HepG2 (cell line): Measurements from ENCODE around the gene POGLUT3. TPM values are rescaled to one million over a fixed set of nuclear protein-coding genes. Genes with fewer than 3 reads are reported as not detected.

Source experiments
- BORCS8-MEF2B ChIP-seq: sonication (generic); formaldehyde crosslinking; IDR thresholded peaks from 2 replicates; pipeline ENCODE4 v1.8.0; 2022; ENCODE audit warnings: mild to moderate bottlenecking, missing genetic modification reagents
- CBX1 ChIP-seq: IDR thresholded peaks from one replicate; pipeline ENCODE4 v1.6.1; 2016; ENCODE audit warnings: antibody characterized with exemption, low read depth
- CBX5 ChIP-seq: sonication (generic); formaldehyde crosslinking; IDR thresholded peaks from 2 replicates; pipeline ENCODE4 v1.4.0; 2020; ENCODE audit warnings: missing genetic modification reagents, borderline replicate concordance
- GABPB1 ChIP-seq: IDR thresholded peaks from 2 replicates; pipeline ENCODE4 v1.6.1; 2016; ENCODE audit warnings: mild to moderate bottlenecking, missing genetic modification reagents, moderate library complexity, missing compliant biosample characterization
- JUNB ChIP-seq: sonication (generic); formaldehyde crosslinking; IDR thresholded peaks from 2 replicates; pipeline ENCODE4 v1.8.0; 2022; ENCODE audit warnings: missing genetic modification reagents, mild to moderate bottlenecking, borderline replicate concordance
- KDM3A ChIP-seq: IDR thresholded peaks from 2 replicates; pipeline ENCODE4 v1.6.1; 2018; ENCODE audit warnings: low read depth, missing compliant biosample characterization
- PHF5A ChIP-seq: IDR thresholded peaks from one replicate; pipeline ENCODE4 v1.6.1; 2018; ENCODE audit warnings: low read depth, missing genetic modification reagents; ENCODE audit not compliant: unreplicated experiment
- RARA ChIP-seq: IDR thresholded peaks from 2 replicates; pipeline ENCODE4 v1.6.1; 2016; ENCODE audit warnings: missing genetic modification reagents, missing compliant biosample characterization
- RORA ChIP-seq: sonication (generic); formaldehyde crosslinking; IDR thresholded peaks from 2 replicates; pipeline ENCODE4 v1.5.0; 2020; ENCODE audit warnings: mild to moderate bottlenecking, missing genetic modification reagents, moderate library complexity
- RXRB ChIP-seq: IDR thresholded peaks from 2 replicates; pipeline ENCODE4 v1.6.1; 2016; ENCODE audit warnings: borderline replicate concordance, missing genetic modification reagents, missing compliant biosample characterization
- SUZ12 ChIP-seq: fragments of 150-350 bp; IDR thresholded peaks from 2 replicates; pipeline ENCODE4 v1.6.1; 2014; ENCODE audit warnings: low read depth, low read length
- TCF12 ChIP-seq, 2 experiments: fragments of 450-650 bp in 1 of 2; sonication (generic) in 1 of 2; formaldehyde crosslinking in 1 of 2; IDR thresholded peaks; 2 replicates each; pipeline versions ENCODE4 v1.6.1 to v1.8.0; 2017 to 2022; ENCODE audit warnings: antibody characterized with exemption in 1 of 2, mild to moderate bottlenecking in 1 of 2, missing genetic modification reagents in 1 of 2, moderate library complexity in 1 of 2
- ZBTB33 ChIP-seq: sonication (generic); formaldehyde crosslinking; IDR thresholded peaks from 2 replicates; pipeline ENCODE4 v1.4.0; 2020; ENCODE audit warnings: missing genetic modification reagents
- ZMAT3 ChIP-seq: sonication (generic); formaldehyde crosslinking; conservative IDR thresholded peaks from 2 replicates; pipeline ENCODE4 v1.7.0; 2021; ENCODE audit warnings: missing genetic modification reagents
- ZNF101 ChIP-seq: sonication (generic); formaldehyde crosslinking; IDR thresholded peaks from 2 replicates; pipeline ENCODE4 v1.4.0; 2020; ENCODE audit warnings: mild to moderate bottlenecking, low read depth, missing genetic modification reagents, borderline replicate concordance
- ZNF446 ChIP-seq: sonication (generic); formaldehyde crosslinking; IDR thresholded peaks from 2 replicates; pipeline ENCODE4 v1.5.0; 2020; ENCODE audit warnings: mild to moderate bottlenecking, missing genetic modification reagents
- ZNF703 ChIP-seq: sonication (generic); formaldehyde crosslinking; IDR thresholded peaks from 2 replicates; pipeline ENCODE4 v1.5.1; 2020; ENCODE audit warnings: missing genetic modification reagents, mild to moderate bottlenecking, moderate library complexity, borderline replicate concordance
- ZSCAN12 ChIP-seq: sonication (generic); formaldehyde crosslinking; IDR thresholded peaks from 2 replicates; pipeline ENCODE4 v1.9.0; 2021; ENCODE audit warnings: mild to moderate bottlenecking, missing genetic modification reagents
- polyA plus RNA-seq, 8 experiments: library from polyadenylated mRNA; depleted of rRNA in 3 of 8; stranded (reverse) in 7 of 8; unstranded in 1 of 8; fragments of >200 nt; fragmentation: Illumina TruSeq in 4 of 8; extraction: Trizol in 4 of 8; gene quantifications; 2 replicates each; pipeline versions ENCODE4 v1.2.1 to v1.2.3, GENCODE V29; 2011 to 2016; ENCODE audit warnings: low read depth in 4 of 8, missing spikeins in 1 of 8, mixed read lengths in 1 of 8; ENCODE audit not compliant: insufficient read depth in 1 of 8
- total RNA-seq, 5 experiments: library from RNA; depleted of rRNA; stranded (reverse); fragments of >200 nt; fragmentation: Illumina TruSeq; extraction: Trizol; gene quantifications; 2 replicates each; pipeline ENCODE4 v1.2.3, GENCODE V29; 2016; ENCODE audit warnings: low read depth in 1 of 5
- TF ChIP-seq, protein P1 (sequence below): sonication (generic); formaldehyde crosslinking; IDR thresholded peaks from 2 replicates; pipeline ENCODE4 v1.4.0; 2020; ENCODE audit warnings: mild to moderate bottlenecking, missing genetic modification reagents, borderline replicate concordance
- TF ChIP-seq, protein P2 (sequence below), 2 experiments: fragments of 450-650 bp in 1 of 2; sonication (generic) in 1 of 2; formaldehyde crosslinking; IDR thresholded peaks; 2 replicates each; pipeline versions ENCODE4 v1.5.0 to v1.8.0; 2020 to 2022; ENCODE audit warnings: mild to moderate bottlenecking in 1 of 2, missing genetic modification reagents in 1 of 2
- TF ChIP-seq, protein P3 (sequence below): sonication (generic); formaldehyde crosslinking; IDR thresholded peaks from 2 replicates; pipeline ENCODE4 v1.9.0; 2022; ENCODE audit warnings: low read depth, missing genetic modification reagents

Gene POGLUT3
- total and polyA plus RNA-seq, 2 of the 13 experiments (the other 11 are each of a cell fraction or from before 2014, with no cell fraction given) = 14.3 to 22.0 TPM

DNA sequence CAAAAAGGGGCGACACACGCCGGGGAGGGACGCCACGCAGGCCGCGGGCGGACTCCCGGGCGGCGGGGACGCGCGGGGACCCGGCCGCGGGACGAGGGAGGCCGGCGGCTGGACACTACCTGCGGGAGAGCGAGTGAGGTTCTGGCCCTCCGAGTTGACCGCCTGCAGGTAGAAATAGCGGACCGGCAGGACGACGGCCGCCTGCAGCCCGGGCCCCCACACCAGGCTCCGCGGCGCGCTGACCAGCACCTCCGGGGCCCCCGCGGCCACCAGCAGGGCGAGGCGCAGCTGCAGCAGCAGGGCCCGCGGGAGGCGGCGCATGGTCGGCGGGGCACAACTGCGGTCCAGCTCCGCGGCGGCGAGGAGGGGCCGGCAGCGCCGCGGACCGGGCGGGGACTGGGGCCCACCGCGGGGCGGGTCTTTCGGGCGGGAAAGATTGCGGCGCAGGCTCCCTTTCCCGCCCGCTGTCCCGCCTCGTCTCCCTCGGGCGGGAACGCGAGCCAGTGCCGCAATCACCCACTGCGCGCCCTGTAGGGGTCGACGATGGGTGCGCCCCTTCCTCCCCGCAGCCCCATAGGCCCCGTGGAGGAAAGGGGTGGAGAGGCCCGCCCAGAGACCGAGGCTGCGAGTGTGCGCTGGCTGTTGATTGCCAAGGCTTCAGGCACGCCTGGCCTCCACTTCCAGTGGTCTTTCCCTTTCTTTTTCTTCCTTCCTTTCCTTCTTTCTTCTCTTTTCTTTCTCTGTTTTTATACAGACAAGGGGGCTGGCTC lies at the start of gene POGLUT3 (continued):
- no peak for TF ChIP-seq ZNF101 (CRISPR knock-in tag)
- no peak for TF ChIP-seq RXRB (CRISPR knock-in tag)
- TF ChIP-seq TCF12 (IDR thresholded peaks at IDR 0.05) = no peak
- TF ChIP-seq TCF12 (CRISPR knock-in tag; IDR thresholded peaks at IDR 0.05) = no peak
- TF ChIP-seq ZBTB33 (CRISPR knock-in tag) = no peak
- TF ChIP-seq SUZ12 = no peak
- TF ChIP-seq CBX1 = peak; percentile 16
- no peak for TF ChIP-seq RORA
- TF ChIP-seq, protein P1, sequence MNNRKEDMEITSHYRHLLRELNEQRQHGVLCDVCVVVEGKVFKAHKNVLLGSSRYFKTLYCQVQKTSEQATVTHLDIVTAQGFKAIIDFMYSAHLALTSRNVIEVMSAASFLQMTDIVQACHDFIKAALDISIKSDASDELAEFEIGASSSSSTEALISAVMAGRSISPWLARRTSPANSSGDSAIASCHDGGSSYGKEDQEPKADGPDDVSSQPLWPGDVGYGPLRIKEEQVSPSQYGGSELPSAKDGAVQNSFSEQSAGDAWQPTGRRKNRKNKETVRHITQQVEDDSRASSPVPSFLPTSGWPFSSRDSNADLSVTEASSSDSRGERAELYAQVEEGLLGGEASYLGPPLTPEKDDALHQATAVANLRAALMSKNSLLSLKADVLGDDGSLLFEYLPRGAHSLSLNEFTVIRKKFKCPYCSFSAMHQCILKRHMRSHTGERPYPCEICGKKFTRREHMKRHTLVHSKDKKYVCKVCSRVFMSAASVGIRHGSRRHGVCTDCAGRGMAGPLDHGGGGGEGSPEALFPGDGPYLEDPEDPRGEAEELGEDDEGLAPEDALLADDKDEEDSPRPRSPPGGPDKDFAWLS (CRISPR knock-in tag) = no peak
- TF ChIP-seq, protein P2, sequence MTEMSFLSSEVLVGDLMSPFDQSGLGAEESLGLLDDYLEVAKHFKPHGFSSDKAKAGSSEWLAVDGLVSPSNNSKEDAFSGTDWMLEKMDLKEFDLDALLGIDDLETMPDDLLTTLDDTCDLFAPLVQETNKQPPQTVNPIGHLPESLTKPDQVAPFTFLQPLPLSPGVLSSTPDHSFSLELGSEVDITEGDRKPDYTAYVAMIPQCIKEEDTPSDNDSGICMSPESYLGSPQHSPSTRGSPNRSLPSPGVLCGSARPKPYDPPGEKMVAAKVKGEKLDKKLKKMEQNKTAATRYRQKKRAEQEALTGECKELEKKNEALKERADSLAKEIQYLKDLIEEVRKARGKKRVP (CRISPR knock-in tag; IDR thresholded peaks at IDR 0.05) = no peak
- TF ChIP-seq, protein P3, sequence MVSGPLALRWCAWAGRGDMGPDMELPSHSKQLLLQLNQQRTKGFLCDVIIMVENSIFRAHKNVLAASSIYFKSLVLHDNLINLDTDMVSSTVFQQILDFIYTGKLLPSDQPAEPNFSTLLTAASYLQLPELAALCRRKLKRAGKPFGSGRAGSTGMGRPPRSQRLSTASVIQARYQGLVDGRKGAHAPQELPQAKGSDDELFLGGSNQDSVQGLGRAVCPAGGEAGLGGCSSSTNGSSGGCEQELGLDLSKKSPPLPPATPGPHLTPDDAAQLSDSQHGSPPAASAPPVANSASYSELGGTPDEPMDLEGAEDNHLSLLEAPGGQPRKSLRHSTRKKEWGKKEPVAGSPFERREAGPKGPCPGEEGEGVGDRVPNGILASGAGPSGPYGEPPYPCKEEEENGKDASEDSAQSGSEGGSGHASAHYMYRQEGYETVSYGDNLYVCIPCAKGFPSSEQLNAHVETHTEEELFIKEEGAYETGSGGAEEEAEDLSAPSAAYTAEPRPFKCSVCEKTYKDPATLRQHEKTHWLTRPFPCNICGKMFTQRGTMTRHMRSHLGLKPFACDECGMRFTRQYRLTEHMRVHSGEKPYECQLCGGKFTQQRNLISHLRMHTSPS (CRISPR knock-in tag) = no peak
- peak; percentile 25; the same call in 1 of the 2 replicates for TF ChIP-seq BORCS8-MEF2B (CRISPR knock-in tag)
- no peak for TF ChIP-seq CBX5 (CRISPR knock-in tag)
- TF ChIP-seq PHF5A = no peak
- no peak for TF ChIP-seq ZMAT3 (CRISPR knock-in tag)
- no peak; the same call in none of the 2 replicates for TF ChIP-seq ZNF446 (CRISPR knock-in tag)
- TF ChIP-seq JUNB (CRISPR knock-in tag) = no peak
- TF ChIP-seq KDM3A (CRISPR knock-in tag) = no peak
- TF ChIP-seq ZNF703 (CRISPR knock-in tag) = no peak
- no peak; the same call in 1 of the 2 replicates for TF ChIP-seq RARA (CRISPR knock-in tag)
- TF ChIP-seq ZSCAN12 (CRISPR knock-in tag) = 0 out of 2 replicates have a peak, but pooled peaks have one; percentile 22
- TF ChIP-seq GABPB1 (CRISPR knock-in tag) = peak; percentile 23; the same call in 1 of the 2 replicates
